ENCODE results near the gene ZNF326.
"Not testable (repeated sequence)": the region's sequence is repeated elsewhere in the genome, so short reads cannot be mapped to it uniquely, and the experiment has no call there.

The ZNF326 gene

GRCh38 chr1:89997152-89997551, 2.2 kb downstream of the ZNF326 start:
- not testable (repeated sequence) for FAIRE-seq

DNA sequence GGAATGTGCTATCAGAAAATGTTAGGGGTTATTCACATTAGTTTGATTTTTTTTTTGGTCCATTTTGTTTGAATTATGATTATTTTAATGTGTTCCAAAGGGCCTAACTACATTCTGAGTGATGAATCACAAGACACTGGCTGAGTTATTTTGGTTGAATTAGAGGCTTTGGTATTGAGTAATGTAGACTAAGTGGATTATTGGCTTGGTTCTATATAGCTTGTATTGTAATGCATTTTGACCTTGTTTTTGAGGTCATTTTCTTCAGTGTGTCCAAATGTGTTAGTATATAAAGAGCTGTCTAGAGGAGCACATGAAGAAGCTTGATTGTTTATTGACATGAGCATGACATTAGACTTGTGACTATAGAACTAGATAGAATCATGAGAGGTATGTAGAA, 3.4 kb downstream of the ZNF326 start:
- FAIRE-seq, result no peak

GRCh38 chr1:89999208-89999607, 4.3 kb downstream of the ZNF326 start:
- FAIRE-seq, result no peak

GRCh38 chr1:89999628-90000027, 4.7 kb downstream of the ZNF326 start:
- FAIRE-seq, result no peak

DNA sequence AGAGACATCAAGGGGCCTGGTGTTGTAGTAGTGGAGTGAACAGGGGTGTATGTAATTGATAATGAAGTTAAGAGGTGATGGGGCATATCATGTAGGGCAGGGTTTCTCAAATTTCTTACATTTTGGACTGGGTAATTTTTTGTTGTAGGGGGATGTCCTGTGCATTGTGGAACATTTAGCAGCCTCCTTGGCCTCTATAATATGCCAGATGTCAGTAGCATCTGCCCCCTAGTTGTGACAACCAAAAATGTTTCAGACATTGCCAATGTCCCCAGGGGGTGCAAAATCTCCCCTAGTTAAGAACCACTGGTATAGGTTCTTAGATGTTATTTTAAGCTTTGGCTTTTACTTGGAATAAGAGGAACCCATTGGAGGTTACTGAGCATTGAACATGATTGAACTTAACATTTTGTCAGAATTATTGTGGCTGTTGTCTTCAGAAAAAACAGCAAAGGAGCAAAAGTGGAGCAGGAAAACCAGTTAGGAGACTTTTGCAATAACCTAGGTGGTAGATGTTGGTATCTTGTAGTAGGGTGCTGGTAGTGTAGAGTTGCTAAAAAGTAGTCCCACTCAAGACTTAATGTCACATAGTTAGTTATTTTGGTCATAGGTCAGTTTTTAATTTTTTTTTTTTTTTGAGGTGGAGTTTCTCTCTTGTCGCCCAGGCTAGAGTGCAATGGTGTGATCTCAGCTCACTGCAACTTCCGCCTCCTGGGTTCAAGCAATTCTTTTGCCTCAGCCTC, 6.2 kb downstream of the ZNF326 start:
- FAIRE-seq, result no peak

GRCh38 chr1:90007979-90008404, 13.1 kb downstream of the ZNF326 start:
- no peak for FAIRE-seq

DNA sequence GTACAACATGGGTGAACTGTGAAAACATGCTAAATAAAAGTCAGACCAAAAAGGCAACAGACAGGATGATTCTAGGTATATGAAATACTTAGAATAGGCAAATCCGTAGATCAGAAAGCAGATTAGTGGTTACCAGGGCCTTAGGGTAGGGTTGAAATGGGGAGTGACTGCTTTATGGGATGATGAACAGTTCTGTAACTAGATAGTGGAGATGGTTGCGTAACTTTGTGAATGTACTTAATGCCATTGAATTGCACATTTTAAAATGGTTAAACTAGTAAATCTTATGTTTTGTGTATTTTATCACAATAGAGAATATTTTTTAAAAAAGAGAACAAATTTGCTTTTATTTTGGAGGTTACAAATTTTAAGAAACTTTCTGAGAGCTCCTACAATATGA, 17.4 kb downstream of the ZNF326 start:
- no peak for FAIRE-seq

GRCh38 chr1:90023691-90024090, 28.8 kb downstream of the ZNF326 start:
- no peak for FAIRE-seq

- FAIRE-seq, result no peak
These were observed 32.4 kb downstream of the ZNF326 start for GRCh38 chr1:90027281-90027680.

DNA sequence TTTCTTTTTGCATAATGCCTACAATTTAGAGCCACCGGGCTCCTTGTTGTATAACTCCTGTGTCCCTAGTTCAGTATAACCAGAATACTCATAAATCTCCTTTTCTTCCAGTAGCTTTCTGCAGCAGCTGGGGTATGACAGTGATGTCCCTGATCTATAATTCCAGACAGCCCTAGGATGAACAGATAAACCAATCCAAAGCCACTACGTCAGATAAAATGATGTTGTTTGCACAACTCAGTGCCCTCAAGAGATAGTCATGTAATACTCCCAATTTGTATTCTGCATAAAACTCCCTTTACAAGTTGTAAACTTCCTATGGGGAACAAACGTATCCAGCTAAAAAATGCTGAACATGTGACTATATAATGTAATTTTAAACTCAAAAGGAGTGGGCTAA, 44.7 kb downstream of the ZNF326 start:
- FAIRE-seq, result no peak

DNA sequence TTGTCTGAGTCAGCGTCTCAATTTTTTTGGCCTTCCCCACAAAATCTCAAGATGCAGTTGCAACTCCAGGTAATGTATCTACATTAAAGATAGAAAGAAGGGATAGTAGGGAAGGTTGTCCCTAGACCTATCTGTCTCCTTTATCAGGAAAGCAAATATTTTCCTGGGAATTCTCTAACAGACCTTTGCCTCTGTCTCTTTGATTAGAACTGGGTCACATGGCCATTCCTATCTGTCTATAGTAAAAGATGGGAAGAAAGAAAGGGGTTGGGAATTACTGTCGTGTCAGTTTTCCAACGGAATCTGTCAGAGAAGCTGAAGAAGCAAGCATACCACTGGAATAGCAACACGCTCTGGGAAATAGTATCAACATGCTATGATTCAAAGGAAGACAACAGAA, 48.7 kb downstream of the ZNF326 start:
- no peak for FAIRE-seq

DNA sequence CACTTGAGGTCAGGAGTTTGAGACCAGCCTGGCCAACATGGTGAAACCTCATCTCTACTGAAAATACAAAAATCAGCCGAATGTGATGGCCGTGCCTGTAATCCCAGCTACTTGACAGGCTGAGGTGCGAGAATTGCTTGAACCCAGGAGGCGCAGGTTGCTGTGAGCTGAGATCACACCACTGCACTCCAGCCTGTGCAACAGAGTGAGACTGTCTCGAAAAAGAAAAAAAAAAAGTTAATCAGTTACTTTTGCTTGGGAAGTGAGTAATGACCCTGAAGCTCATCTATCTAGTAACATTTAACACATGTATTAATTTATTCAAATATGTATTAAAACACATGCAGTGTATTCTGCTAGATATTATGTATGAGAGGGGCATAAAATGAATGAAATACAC, 49.4 kb downstream of the ZNF326 start:
- no peak for FAIRE-seq

DNA sequence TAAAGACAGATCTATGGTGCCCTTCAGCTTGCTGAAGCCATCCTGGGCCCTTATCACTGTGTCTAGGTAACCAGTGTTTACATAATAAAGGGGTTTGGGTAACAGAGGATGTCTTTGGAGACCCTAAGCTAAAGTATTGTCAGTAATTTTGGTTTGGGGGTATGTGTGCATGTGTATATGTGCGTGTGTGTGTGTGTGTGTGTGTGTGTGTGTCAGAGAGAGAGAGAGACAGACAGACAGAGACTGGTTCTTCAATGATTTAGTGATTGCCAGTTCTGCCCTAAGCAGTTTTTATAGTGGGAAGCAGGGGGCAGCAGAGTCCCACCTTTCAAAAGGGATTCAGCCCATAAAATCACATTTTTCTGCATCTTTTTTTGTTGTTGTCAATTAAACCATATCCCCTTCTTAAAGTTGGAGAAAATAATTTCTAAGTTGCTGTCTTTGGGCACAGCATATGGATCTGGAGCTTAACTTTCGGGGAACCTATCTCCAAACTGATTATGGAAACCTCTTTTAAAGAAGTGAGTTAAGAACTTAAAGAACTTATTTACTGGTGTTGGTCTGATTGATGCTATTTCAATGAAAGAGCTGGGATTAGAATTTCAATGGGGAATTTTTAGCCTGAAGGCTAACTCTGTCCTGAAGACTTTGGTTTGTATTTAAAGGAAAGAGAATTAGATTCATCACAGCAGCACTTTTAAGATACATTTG, 51.1 kb downstream of the ZNF326 start:
- FAIRE-seq, result no peak

DNA sequence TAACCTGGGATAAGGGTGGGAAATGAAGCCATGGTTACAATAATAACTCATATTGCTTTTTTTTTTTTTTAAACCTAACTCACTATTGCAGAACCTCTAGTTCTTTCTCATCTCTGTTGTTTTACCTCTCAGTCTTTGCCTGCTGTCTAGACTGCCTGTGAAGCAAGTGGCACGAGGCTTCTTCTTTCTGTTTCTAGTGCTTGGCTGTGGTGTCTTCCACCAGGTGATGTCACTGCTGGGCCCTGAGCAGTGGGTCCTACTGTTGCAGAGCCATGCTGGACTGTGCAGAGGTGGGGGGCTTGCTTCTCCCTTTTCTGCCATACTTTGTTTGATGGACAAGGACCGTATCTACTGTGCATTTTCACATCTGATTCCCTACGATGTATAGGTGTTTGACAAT, 51.7 kb downstream of the ZNF326 start:
- FAIRE-seq, result no peak

GRCh38 chr1:90048043-90048442, 53.1 kb downstream of the ZNF326 start:
- FAIRE-seq, result no peak

- not testable (repeated sequence) for FAIRE-seq
These were observed 68.1 kb downstream of the ZNF326 start for GRCh38 chr1:90062700-90063643.

- not testable (repeated sequence) for FAIRE-seq
These were observed 69.2 kb downstream of the ZNF326 start for GRCh38 chr1:90064109-90064508.

GRCh38 chr1:90067194-90067931, 72.5 kb downstream of the ZNF326 start:
- FAIRE-seq, result no peak

DNA sequence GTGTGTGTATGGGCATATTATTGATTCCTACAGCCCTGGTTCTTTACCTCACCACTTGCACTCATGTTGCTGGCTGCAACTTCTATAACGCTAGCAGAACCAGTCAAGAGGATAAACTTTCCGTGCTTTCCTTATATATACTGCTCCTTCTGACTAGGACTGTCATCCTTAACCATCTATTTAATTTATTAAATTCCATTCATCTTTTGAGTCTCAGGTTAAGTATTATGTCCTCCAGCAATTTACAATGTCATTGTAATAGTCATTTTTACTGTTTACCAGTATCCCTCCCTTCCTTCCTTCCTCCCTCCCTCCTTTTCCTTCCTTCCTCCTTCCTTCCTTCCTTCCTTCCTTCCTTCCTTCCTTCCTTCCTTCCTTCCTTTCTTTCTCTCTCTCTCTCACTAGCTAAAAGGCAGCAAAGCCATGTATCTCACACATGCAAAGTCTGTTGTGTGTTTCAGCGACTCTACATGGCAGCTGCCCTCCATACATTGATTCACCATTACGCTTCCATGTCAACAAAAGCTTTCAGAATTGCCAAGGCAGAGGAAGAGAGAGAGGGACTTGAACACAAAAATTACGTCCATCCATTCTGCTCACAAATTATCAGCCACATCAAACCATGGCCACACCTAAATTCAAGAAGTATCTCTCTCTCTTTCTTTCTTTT, 73.8 kb downstream of the ZNF326 start:
- FAIRE-seq, result no peak

DNA sequence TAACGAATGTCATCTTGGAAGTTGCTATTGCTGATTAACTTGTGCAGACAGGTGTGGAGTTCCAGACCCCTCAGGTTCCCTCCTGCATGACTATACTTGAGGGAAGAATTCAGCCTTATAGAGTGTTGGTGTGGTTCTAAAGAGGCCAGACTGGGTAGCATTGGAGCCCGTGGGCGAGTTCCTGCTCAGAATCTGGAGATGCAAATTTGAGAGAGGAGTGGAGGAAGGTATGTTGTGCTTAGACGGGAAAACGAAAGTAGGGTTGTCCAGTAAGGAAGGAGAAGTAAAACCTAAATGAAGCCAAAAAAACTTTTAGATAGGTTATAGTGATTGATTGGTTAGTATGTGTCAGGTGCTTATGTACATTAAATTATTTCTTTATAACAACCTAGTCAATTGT, 79.2 kb downstream of the ZNF326 start:
- no peak for FAIRE-seq

DNA sequence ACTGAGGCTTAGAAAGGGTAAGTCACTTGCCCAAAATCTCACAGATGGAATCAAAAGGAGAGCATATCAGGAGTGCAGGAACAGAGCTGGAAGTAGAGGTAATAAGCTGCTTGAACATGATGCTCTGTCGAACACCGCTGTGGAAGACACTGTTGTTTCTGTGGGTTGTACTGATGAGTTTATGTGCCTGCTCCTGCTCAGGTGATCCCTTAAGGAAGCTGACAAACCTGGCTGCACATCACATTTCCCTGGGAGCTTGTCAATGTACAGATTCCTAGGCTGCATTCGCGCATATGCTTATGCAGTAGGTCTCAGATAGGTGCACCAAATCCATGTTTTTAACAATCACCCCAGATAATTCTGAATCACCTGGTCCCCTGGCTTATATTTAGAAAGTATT, 79.7 kb downstream of the ZNF326 start:
- no peak for FAIRE-seq

DNA sequence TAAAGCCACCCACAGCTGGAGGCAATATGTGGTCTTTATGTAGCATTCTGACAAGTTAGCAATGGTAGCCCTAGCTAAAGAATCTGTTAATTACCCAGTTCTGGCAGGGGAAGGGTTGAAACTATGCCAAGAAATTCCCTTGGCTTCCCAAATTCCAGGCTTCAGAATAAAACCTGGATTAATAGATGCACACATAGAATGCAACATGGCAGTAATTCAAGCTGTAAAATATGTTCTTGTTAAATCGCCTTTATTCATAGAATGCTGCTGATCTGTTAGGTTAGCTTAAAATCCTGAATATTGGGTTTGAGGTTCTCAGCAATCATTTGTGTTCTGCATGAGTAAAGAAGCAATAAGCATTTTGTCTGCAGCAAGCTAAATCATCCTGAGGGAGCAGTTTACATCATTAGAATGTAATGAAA, 80.1 kb downstream of the ZNF326 start:
- no peak for FAIRE-seq
